Peyer's patch (tissue), 4 donors: Measurements from ENCODE around the gene SCFD2.

ENCODE experiments used
- POLR2A ChIP-seq, 2 donors: fragments of 450-650 bp; IDR thresholded peaks; one replicate each; pipeline ENCODE4 v1.5.1; 2017; ENCODE audit warnings: antibody characterized with exemption in 2 of 2, mild to moderate bottlenecking in 2 of 2, moderate library complexity in 2 of 2
- TF ChIP-seq, protein P1 (sequence below), 6 experiments: fragments of 450-650 bp in 4 of 6; fragments of 200-600 bp in 2 of 6; sonication (generic) in 1 of 6; IDR thresholded peaks; one replicate each; pipeline ENCODE4 v1.5.1; 2017 to 2019; ENCODE audit warnings: antibody characterized with exemption in 6 of 6, mild to moderate bottlenecking in 3 of 6, moderate library complexity in 1 of 6

DNA sequence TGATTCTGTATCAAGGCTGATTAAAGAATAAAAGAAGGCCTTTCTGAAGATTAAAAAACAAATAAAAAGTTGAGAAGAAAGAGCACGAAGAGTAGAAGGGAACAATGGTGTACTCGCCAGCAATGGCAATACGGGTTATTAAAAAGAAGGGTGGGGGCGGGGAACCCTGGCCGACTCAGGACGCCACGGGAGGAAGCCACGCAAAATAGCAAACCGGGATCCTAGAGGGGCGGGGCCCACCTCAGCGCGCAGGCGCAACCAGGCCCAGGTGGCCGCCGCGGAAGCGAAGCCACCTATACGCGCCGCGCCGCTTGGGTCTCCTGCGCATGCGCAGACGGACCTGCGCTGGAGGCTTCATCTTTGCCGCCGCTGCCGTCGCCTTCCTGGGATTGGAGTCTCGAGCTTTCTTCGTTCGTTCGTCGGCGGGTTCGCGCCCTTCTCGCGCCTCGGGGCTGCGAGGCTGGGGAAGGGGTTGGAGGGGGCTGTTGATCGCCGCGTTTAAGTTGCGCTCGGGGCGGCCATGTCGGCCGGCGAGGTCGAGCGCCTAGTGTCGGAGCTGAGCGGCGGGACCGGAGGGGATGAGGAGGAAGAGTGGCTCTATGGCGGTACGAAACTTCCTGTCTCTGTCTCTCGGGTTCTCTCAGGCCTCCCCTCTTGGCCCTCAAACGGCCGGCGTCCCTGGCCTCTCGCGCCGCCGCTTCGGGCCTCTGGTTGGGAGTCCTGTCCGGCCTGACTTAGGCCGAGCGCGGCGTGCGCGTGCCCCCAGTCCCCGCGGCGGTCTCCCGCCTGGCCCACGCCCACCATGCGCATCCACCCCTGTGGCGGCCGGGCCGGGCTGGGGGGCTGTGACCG, 11.7 kb upstream of the SCFD2 start, which contains the start of gene FIP1L1:
- TF ChIP-seq, protein P1, sequence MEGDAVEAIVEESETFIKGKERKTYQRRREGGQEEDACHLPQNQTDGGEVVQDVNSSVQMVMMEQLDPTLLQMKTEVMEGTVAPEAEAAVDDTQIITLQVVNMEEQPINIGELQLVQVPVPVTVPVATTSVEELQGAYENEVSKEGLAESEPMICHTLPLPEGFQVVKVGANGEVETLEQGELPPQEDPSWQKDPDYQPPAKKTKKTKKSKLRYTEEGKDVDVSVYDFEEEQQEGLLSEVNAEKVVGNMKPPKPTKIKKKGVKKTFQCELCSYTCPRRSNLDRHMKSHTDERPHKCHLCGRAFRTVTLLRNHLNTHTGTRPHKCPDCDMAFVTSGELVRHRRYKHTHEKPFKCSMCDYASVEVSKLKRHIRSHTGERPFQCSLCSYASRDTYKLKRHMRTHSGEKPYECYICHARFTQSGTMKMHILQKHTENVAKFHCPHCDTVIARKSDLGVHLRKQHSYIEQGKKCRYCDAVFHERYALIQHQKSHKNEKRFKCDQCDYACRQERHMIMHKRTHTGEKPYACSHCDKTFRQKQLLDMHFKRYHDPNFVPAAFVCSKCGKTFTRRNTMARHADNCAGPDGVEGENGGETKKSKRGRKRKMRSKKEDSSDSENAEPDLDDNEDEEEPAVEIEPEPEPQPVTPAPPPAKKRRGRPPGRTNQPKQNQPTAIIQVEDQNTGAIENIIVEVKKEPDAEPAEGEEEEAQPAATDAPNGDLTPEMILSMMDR (IDR thresholded peaks at IDR 0.05): no peak
- peak; percentile 52 to 77 for TF ChIP-seq POLR2A (IDR thresholded peaks at IDR 0.05)
